H1 (cell line): ENCODE results near the gene MAST2. TPM values are rescaled to one million over a fixed set of nuclear protein-coding genes. Genes with fewer than 3 reads are reported as not detected.

Source experiments
- CTCF ChIA-PET: fragments of 300-600 bp; sonication (Branson Sonifier 250); formaldehyde crosslinking; loops from one replicate; lab custom pipeline; 2021; ENCODE audit not compliant: partially characterized antibody; lab: Charles Lee
- POLR2A ChIA-PET: fragments of 300-600 bp; sonication (Branson Sonifier 250); formaldehyde crosslinking; loops from one replicate; lab custom pipeline; 2021; ENCODE audit warnings: inconsistent platforms; ENCODE audit not compliant: partially characterized antibody; lab: Charles Lee
- DNase-seq, 2 experiments: peaks; one replicate each; pipeline versions ENCODE4 v3.0.0 to v3.0.0-alpha.2; 2010 to 2022; ENCODE audit warnings: low spot score in 2 of 2, low read depth in 1 of 2, mixed read lengths in 1 of 2
- FAIRE-seq: peaks from 2 replicates; lab custom pipeline; 2011; peaks lifted over from hg19 to GRCh38; lab: Jason Lieb, UNC
- H2AFZ ChIP-seq: 2 replicates; pipeline ENCODE4 v1.8.1; 2012; ENCODE audit warnings: low read length, inconsistent platforms
- H2AK5ac ChIP-seq: 2 replicates; pipeline ENCODE4 v1.6.1; 2013; ENCODE audit warnings: low read depth, low read length
- H2BK120ac ChIP-seq: replicated peaks from 2 replicates; pipeline ENCODE3; 2013; ENCODE audit warnings: low read depth, low read length, inconsistent platforms
- H2BK12ac ChIP-seq: 2 replicates; pipeline ENCODE4 v1.6.1; 2013; ENCODE audit warnings: low read depth, low read length
- H2BK15ac ChIP-seq: 2 replicates; pipeline ENCODE4 v1.6.1; 2013; ENCODE audit warnings: low read length
- H2BK20ac ChIP-seq: 2 replicates; pipeline ENCODE4 v1.6.1; 2013; ENCODE audit warnings: low read length
- H2BK5ac ChIP-seq: 2 replicates; pipeline ENCODE4 v1.6.1; 2013; ENCODE audit warnings: low read depth, low read length
- H3K14ac ChIP-seq: 2 replicates; pipeline ENCODE4 v1.6.1; 2013; ENCODE audit warnings: inconsistent platforms; ENCODE audit not compliant: insufficient read length
- H3K18ac ChIP-seq: 2 replicates; pipeline ENCODE4 v1.6.1; 2013; ENCODE audit warnings: low read length; ENCODE audit errors: extremely low read depth
- H3K23ac ChIP-seq: 2 replicates; pipeline ENCODE4 v1.6.1; 2013; ENCODE audit warnings: inconsistent platforms; ENCODE audit not compliant: insufficient read length
- H3K23me2 ChIP-seq: 2 replicates; pipeline ENCODE4 v1.6.1; 2013; ENCODE audit warnings: low read depth, low read length
- H3K27ac ChIP-seq: 2 replicates; pipeline ENCODE4 v1.6.1; 2011; ENCODE audit warnings: low read depth, low read length, inconsistent platforms
- H3K27me3 ChIP-seq, 4 experiments: replicated peaks in 1 of 4; 1 replicate in 1 of 4; 2 replicates in 3 of 4; pipeline versions ENCODE4 v1.6.1 to v1.8.1; 2011 to 2013; ENCODE audit warnings: low read length in 3 of 4, mild to moderate bottlenecking in 3 of 4, inconsistent platforms in 2 of 4, mixed read lengths in 2 of 4, moderate library complexity in 1 of 4; ENCODE audit not compliant: control insufficient read depth in 3 of 4, insufficient read depth in 3 of 4; ENCODE audit errors: extremely low read depth in 1 of 4
- H3K36me3 ChIP-seq, 4 experiments: 2 replicates each; pipeline versions ENCODE4 v1.6.1 to v1.8.1; 2011 to 2013; ENCODE audit warnings: mild to moderate bottlenecking in 4 of 4, low read length in 3 of 4, moderate library complexity in 2 of 4, control low read depth in 1 of 4, inconsistent platforms in 1 of 4; ENCODE audit not compliant: insufficient read depth in 4 of 4, control insufficient read depth in 2 of 4
- H3K4ac ChIP-seq: replicated peaks from 2 replicates; pipeline ENCODE3; 2013; ENCODE audit warnings: low read length, low read depth, mixed read lengths, inconsistent platforms; ENCODE audit not compliant: insufficient read length
- H3K4me1 ChIP-seq, 4 experiments: replicated peaks in 1 of 4; 1 replicate in 1 of 4; 2 replicates in 3 of 4; pipeline versions ENCODE4 v1.6.1 to v1.8.1; 2011 to 2013; ENCODE audit warnings: low read length in 3 of 4, inconsistent platforms in 2 of 4, mixed read lengths in 1 of 4; ENCODE audit not compliant: insufficient read depth in 4 of 4, control insufficient read depth in 3 of 4
- H3K4me2 ChIP-seq, 2 experiments: 2 replicates each; pipeline versions ENCODE4 v1.6.1 to v1.8.1; 2011 to 2013; ENCODE audit warnings: low read depth in 2 of 2, low read length in 2 of 2, control low read depth in 1 of 2, inconsistent platforms in 1 of 2, mild to moderate bottlenecking in 1 of 2; ENCODE audit not compliant: insufficient read depth in 1 of 2
- H3K4me3 ChIP-seq, 4 experiments: fragments of 200-600, 300-600 bp in 1 of 4; sonication (generic), shearing (Covaris generic), sonication (Bioruptor Twin) in 1 of 4; 2 replicates each; pipeline versions ENCODE4 v1.5.1 to v1.8.1; 2011 to 2016; ENCODE audit warnings: low read length in 4 of 4, low read depth in 3 of 4, control low read depth in 2 of 4, inconsistent platforms in 2 of 4, mild to moderate bottlenecking in 2 of 4, mixed read lengths in 1 of 4, moderate library complexity in 1 of 4; ENCODE audit not compliant: insufficient read depth in 2 of 4; ENCODE audit errors: extremely low read depth in 1 of 4
- H3K56ac ChIP-seq: replicated peaks from 2 replicates; pipeline ENCODE3; 2013; ENCODE audit warnings: low read depth, mild to moderate bottlenecking, mixed read lengths, low read length, inconsistent platforms; ENCODE audit not compliant: insufficient read length
- H3K79me1 ChIP-seq: 2 replicates; pipeline ENCODE4 v1.6.1; 2013; ENCODE audit warnings: low read depth, low read length, control low read depth
- H3K79me2 ChIP-seq, 2 experiments: 2 replicates each; pipeline versions ENCODE4 v1.6.1 to v1.8.1; 2012 to 2013; ENCODE audit warnings: low read length in 2 of 2, mild to moderate bottlenecking in 2 of 2, inconsistent platforms in 1 of 2; ENCODE audit not compliant: insufficient read depth in 2 of 2, control insufficient read depth in 1 of 2
- H3K9ac ChIP-seq, 4 experiments: replicated peaks in 1 of 4; 1 replicate in 1 of 4; 2 replicates in 3 of 4; pipeline versions ENCODE4 v1.6.1 to v1.8.1; 2011 to 2013; ENCODE audit warnings: low read depth in 3 of 4, low read length in 3 of 4, control low read depth in 2 of 4, mild to moderate bottlenecking in 2 of 4, moderate library complexity in 2 of 4, inconsistent platforms in 1 of 4; ENCODE audit errors: extremely low read depth in 1 of 4
- H3K9me3 ChIP-seq, 2 experiments: 2 replicates each; pipeline versions ENCODE4 v1.6.1 to v1.8.1; 2012 to 2013; ENCODE audit warnings: mild to moderate bottlenecking in 2 of 2, moderate library complexity in 2 of 2, control low read depth in 1 of 2, inconsistent platforms in 1 of 2, low read depth in 1 of 2, low read length in 1 of 2, mixed read lengths in 1 of 2; ENCODE audit not compliant: insufficient read depth in 2 of 2
- H4K20me1 ChIP-seq, 2 experiments: replicated peaks in 1 of 2; 2 replicates each; pipeline versions ENCODE3 to v1.8.1; 2011 to 2013; ENCODE audit warnings: inconsistent platforms in 2 of 2, low read length in 2 of 2, mild to moderate bottlenecking in 1 of 2; ENCODE audit not compliant: insufficient read depth in 2 of 2, control insufficient read depth in 1 of 2
- H4K5ac ChIP-seq: 2 replicates; pipeline ENCODE4 v1.6.1; 2013; ENCODE audit warnings: low read length, low read depth, mixed read lengths, inconsistent platforms; ENCODE audit not compliant: insufficient read length
- H4K8ac ChIP-seq: 2 replicates; pipeline ENCODE4 v1.8.0; 2013; ENCODE audit warnings: mild to moderate bottlenecking, moderate library complexity, low read length, inconsistent platforms; ENCODE audit not compliant: insufficient read depth; ENCODE audit errors: extremely low read depth
- H4K91ac ChIP-seq: replicated peaks from 2 replicates; pipeline ENCODE3; 2013; ENCODE audit warnings: low read length, mixed read lengths, inconsistent platforms; ENCODE audit not compliant: insufficient read length
- BACH1 ChIP-seq: IDR thresholded peaks from 2 replicates; pipeline ENCODE4 v1.6.1; 2012; ENCODE audit warnings: low read length, improper control_type of control experiment
- CHD1 ChIP-seq: IDR thresholded peaks from 2 replicates; pipeline ENCODE4 v1.6.1; 2012; ENCODE audit warnings: low read depth, low read length, improper control_type of control experiment
- HDAC2 ChIP-seq, 2 experiments: fragments of 300-600 bp in 1 of 2; sonication (generic) in 1 of 2; IDR thresholded peaks; 2 replicates each; pipeline ENCODE4 v1.6.1; 2011 to 2012; ENCODE audit warnings: low read depth in 2 of 2, low read length in 2 of 2, mild to moderate bottlenecking in 2 of 2, moderate library complexity in 2 of 2, borderline replicate concordance in 1 of 2, inconsistent platforms in 1 of 2
- MAX ChIP-seq: IDR thresholded peaks from 2 replicates; pipeline ENCODE4 v1.6.1; 2012; ENCODE audit warnings: inconsistent platforms
- RBBP5 ChIP-seq: IDR thresholded peaks from 2 replicates; pipeline ENCODE4 v1.7.1; 2012; ENCODE audit warnings: low read depth, mild to moderate bottlenecking, inconsistent platforms, low read length, moderate library complexity, borderline replicate concordance
- SAP30 ChIP-seq: fragments of 300-600 bp; sonication (generic); IDR thresholded peaks from 2 replicates; pipeline ENCODE4 v1.7.1; 2012; ENCODE audit warnings: low read length, moderate library complexity, mild to moderate bottlenecking, inconsistent platforms; ENCODE audit not compliant: insufficient read depth, insufficient replicate concordance
- SP1 ChIP-seq: IDR thresholded peaks from 2 replicates; pipeline ENCODE4 v1.6.1; 2011; ENCODE audit warnings: low read depth, low read length
- TEAD4 ChIP-seq: IDR thresholded peaks from 2 replicates; pipeline ENCODE4 v1.6.1; 2012; ENCODE audit warnings: low read depth, low read length, inconsistent platforms, mixed read lengths
- USF2 ChIP-seq: IDR thresholded peaks from 2 replicates; pipeline ENCODE4 v1.6.1; 2011; ENCODE audit warnings: low read length, improper control_type of control experiment
- polyA plus RNA-seq, 7 experiments: library from polyadenylated mRNA; depleted of rRNA in 3 of 7; stranded (reverse) in 5 of 7; unstranded in 2 of 7; fragments of >200 nt in 5 of 7; fragments of 200-250 nt in 2 of 7; gene quantifications; 1 replicate in 5 of 7; 2 replicates in 1 of 7; 4 replicates in 1 of 7; pipeline versions ENCODE4 v1.2.1 to v1.2.3, GENCODE V29; 2011 to 2013; ENCODE audit warnings: missing spikeins in 2 of 7, mixed read lengths in 2 of 7
- total RNA-seq: library from RNA; stranded (reverse); fragmentation: NEBNext Ultra II Directional; extraction: Animal tissue kit (Norgen Biotek cat#: 25700); gene quantifications from 2 replicates; pipeline ENCODE4 v1.2.1, GENCODE V29; 2021

The MAST2 gene
- total and polyA plus RNA-seq, 2 of the 8 experiments (the other 6 are each of a cell fraction or from before 2014, with no cell fraction given) = 20.5 to 35.4 TPM

- Histone ChIP-seq H3K14ac (no peak overlapping the region), H2BK15ac (no peak overlapping the region), H4K91ac (no peak overlapping the region), H4K20me1 (no peaks in the 10 kb centered on the region), H4K5ac (no peak overlapping the region), H3K79me1 (peaks cover 2% of the 10 kb centered on the region; the same call in 1 of the 2 replicates), H3K79me2 (peaks cover 0 to 53% of the 10 kb centered on the region in 2 experiments; a peak in 2 of 4 replicates), H3K23me2 (no peaks in the 10 kb centered on the region), H3K4me2 (no peak overlapping the region), H3K27me3 (no peaks in the 10 kb centered on the region), H2BK120ac (no peak overlapping the region), H3K4me1 (no peaks in the 10 kb centered on the region), H3K36me3 (no peaks in the 10 kb centered on the region), H2AFZ (no peak overlapping the region), H2BK12ac (no peak overlapping the region), H3K56ac (no peak overlapping the region), H2BK20ac (no peak overlapping the region), H3K18ac (no peak overlapping the region), H3K23ac (no peak overlapping the region), H3K27ac (no peak overlapping the region), H3K4me3 (no peak overlapping the region), H3K9ac (no peak overlapping the region), H3K4ac (no peak overlapping the region), H2AK5ac (no peak overlapping the region), H3K9me3 (no peaks in the 10 kb centered on the region), H2BK5ac (no peak overlapping the region), H4K8ac (no peak overlapping the region)
- no peak for TF ChIP-seq HDAC2 (IDR thresholded peaks at IDR 0.05; ENCODE audit: borderline replicate concordance in 1 of 2, low read depth in 2 of 2, low read length in 2 of 2)
- no peak for TF ChIP-seq TEAD4
- TF ChIP-seq RBBP5 = no peak
- no peak for TF ChIP-seq CHD1
- TF ChIP-seq MAX = no peak
- TF ChIP-seq SP1 = no peak
- no peak for TF ChIP-seq USF2
- no peak for TF ChIP-seq SAP30
- no peak for TF ChIP-seq BACH1
- DNase-seq = no peak
- POLR2A ChIA-PET = no interaction called here
- FAIRE-seq = no peak
- CTCF ChIA-PET = no interaction called here
Measured at GRCh38 chr1:45862008-45862407, 58.6 kb downstream of the MAST2 start.
